ENCODE measurements around the gene ANKZF1.

Gene ANKZF1

GRCh38 chr2:219261024-219261855, 31.6 kb downstream of the ANKZF1 start:
- no peak for DNase-seq

- DNase-seq = no peak
These were observed 36.6 kb downstream of the ANKZF1 start for GRCh38 chr2:219266232-219266631.

- no peak for DNase-seq
These were observed 37.3 kb downstream of the ANKZF1 start for GRCh38 chr2:219266886-219267285.

DNA sequence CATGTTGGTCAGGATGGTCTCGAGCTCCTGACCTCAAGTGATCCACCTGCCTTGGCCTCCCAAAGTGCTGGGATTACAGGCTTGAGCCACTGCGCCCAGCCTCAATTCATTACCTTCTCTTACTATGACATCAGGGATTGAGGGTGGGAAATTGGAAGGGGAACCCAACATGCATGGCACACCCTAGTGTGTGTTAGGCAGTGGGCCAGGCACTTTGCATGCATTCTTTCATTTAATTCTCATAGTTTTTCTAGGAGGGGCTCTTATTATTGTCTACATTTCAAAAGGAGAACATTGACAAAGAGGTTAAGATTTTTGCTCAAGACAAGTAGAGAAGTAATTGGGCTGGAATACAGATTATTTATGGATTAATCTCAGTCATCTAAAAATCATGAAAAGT, 38.7 kb downstream of the ANKZF1 start:
- no peak for DNase-seq

GRCh38 chr2:219269362-219270054, 39.9 kb downstream of the ANKZF1 start:
- DNase-seq = no peak

DNA sequence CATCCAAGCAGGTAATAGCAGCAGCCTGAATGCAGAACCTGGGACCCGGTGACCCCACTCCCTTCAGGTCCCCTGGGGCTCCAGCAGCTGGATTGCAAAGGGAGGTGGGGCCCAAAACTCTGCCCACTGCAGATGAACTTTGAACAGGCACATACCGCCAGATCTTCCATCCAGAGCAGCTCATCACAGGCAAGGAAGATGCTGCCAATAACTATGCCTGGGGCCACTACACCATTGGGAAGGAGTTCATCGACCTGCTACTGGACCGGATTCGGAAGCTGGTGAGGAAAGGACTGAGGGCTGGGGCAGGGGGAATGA, 40.4 kb downstream of the ANKZF1 start:
- DNase-seq = no peak

- no peak for DNase-seq
These were observed 41.4 kb downstream of the ANKZF1 start for GRCh38 chr2:219271021-219271420.

DNA sequence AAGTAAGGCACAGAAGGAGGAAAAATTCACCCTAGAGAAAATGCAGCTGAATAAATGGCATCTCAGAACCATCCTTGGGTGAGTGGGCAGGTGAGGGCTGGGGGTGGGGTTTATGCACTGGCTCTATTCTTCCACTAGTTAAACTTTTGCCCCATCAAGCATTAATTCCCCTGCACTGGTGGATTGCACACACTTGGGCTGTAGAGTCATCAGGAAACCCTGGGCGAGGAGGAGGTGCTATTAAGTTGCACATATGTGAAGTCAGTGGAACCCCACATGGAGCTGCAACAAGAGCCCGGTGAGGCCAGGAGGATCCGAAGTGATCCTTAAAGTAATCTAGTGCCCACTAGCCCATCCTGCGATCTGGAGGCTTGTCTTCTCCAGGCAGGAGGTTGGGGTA, 42.8 kb downstream of the ANKZF1 start:
- DNase-seq = no peak

- no peak for DNase-seq
These were observed 43.4 kb downstream of the ANKZF1 start for GRCh38 chr2:219272995-219273394.

DNA sequence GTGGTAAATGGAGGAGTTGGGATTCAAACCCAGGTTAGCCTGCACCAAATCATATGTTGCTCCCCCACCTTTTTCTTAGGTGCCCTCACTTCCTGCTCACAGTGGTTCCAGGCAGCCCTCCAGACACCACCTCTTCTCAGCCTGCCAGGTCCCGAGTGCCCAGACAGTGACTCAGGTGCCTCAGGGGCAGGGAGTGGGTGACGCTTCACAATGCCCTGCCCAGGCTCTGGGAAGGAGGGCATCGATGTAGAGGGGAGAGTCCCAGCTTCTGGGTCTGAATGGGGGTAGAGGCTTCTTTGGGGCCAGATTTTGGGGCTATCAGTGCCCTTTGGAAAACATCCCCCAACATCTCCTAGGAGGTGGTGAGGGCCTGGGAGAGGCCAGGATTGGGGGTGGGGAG, 44.3 kb downstream of the ANKZF1 start:
- DNase-seq = no peak

DNA sequence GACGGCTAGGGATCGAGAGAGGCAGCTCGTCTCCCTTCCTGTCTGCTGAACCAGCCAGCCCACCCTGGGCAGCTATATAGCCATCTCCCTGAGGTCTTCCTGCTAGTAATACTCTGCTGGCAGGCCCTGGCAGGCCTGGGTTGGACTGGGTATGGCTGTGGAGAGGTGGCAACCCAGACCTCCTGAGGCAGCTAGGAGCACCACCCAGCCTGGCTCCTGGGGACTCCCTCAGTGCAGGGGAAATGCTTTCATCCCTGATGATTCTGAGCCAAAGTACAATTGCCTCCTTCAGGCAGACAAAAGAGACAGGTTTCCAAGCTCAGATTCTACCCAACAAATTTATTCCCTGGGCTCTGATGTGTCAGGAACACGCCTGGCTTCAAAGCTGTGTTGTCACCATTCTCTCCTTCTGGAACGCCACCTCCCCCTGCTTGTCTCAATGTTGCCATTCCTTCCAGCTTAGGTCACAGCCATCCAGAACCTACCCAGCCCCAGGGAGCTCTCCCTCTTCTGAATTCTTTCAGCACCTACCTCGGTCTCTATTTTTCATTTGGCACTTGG, 44.8 kb downstream of the ANKZF1 start:
- no peak for DNase-seq

- DNase-seq = peak; percentile 70 to 90
These were observed 48.4 kb downstream of the ANKZF1 start for GRCh38 chr2:219277703-219278654.

- DNase-seq = peak in 1 of 2 experiments; percentile 44
These were observed 49.1 kb downstream of the ANKZF1 start for GRCh38 chr2:219278655-219279150.

DNA sequence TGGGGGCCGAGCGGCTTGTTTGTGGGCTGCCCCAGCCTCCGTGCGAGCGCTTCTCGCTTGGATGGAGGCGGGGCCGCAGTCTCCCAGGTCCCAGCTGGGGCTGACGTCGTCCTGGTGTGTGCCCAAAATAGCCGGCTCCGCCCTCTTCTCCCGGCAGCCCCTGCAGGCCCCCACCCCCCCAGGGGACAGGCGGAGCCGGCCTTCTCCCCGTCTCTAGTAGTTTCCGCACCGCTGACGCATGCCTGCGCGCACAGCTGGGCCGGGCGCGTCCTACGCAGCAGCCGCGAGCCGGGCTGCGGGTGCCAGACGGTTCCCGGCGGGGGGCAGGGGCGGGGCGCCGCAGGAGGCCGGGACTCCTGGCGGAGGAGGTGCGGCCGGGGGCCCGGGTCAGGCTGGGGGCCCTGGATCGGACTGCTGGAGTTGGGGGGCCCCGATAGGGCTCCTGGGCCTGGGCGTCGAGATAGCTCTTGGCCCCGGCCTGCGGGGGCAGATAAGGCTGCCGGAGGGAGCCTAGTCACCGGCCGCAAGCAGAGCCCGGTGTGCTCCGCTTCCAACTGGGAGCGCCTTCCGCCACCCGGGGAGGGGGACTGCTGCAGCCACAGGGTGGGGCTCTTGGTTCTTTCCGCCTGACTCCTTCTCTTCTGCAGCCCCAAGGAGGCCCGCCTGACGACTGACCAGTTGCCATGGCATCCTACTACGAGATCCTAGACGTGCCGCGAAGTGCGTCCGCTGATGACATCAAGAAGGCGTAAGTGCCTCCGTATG, 49.7 kb downstream of the ANKZF1 start, which contains the start of gene DNAJB2:
Gene DNAJB2, plus strand, starts transcription at position 216 of the 765 bp plus-strand sequence. Its CDS starts 468 bp downstream, at position 684.
- DNase-seq = peak; percentile 86 to 98

GRCh38 chr2:219279916-219280516, 50.4 kb downstream of the ANKZF1 start:
- DNase-seq = no peak

GRCh38 chr2:219280651-219281050, 51.0 kb downstream of the ANKZF1 start:
- no peak for DNase-seq

GRCh38 chr2:219281588-219281987, 52.0 kb downstream of the ANKZF1 start:
- DNase-seq = no peak

DNA sequence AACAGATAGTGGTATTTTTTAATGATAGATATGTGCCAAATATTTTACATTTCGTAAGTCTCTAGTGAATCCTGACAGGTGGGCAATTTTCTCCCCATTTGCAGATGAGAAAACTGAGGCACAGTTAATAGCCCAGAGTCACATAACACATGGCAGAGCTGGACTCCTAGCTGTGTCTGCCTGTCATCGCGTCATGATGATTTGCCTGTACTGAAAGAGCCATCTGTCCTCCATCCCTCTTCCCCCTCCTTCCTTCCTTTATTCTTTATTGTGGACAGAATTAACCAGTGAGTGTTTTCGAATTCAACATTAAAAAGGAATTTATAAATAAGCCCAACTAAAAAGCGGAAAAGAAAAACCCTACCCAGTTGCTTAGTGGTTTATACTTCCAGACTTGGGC, 52.8 kb downstream of the ANKZF1 start:
- no peak for DNase-seq

- no peak for DNase-seq
These were observed 53.5 kb downstream of the ANKZF1 start for GRCh38 chr2:219282943-219283581.

DNA sequence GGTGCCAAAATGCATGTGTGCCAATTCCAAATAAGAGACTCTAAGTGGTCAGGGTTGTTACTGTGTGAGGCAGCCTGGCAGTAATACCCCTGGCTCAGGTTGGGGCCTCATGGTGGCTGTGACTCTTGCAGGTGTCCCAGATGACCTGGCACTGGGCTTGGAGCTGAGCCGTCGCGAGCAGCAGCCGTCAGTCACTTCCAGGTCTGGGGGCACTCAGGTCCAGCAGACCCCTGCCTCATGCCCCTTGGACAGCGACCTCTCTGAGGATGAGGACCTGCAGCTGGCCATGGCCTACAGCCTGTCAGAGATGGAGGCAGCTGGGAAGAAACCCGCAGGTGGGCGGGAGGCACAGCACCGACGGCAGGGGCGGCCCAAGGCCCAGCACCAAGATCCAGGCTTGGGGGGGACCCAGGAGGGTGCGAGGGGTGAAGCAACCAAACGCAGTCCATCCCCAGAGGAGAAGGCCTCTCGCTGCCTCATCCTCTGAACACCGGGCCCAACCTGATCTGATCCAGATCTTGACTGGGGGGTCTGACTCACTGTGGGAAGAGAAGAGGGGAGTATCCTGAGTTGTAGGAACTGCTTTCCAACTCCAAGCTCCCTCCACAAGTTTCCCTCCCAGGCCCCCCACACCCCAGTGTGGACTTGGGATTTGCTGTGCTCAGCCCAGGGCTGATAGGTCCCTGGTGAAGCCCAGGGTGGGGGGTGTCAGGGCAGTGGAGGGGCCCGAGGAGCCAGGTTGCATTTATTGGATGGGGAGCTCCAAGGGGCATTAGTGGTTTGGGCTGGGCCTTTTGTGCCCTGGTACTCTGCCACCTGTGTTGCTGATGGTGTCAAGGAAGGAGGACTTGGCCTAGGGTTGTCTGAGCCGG, 55.1 kb downstream of the ANKZF1 start:
- DNase-seq = no peak
